GM19452 (cell line): ENCODE data around the gene PLXDC1.

ENCODE experiments used
- ATAC-seq: cut with Tn5 transposase; IDR thresholded peaks from one replicate; pipeline ENCODE4 v1.9.1; 2021; ENCODE audit not compliant: unreplicated experiment

PLXDC1 gene

DNA sequence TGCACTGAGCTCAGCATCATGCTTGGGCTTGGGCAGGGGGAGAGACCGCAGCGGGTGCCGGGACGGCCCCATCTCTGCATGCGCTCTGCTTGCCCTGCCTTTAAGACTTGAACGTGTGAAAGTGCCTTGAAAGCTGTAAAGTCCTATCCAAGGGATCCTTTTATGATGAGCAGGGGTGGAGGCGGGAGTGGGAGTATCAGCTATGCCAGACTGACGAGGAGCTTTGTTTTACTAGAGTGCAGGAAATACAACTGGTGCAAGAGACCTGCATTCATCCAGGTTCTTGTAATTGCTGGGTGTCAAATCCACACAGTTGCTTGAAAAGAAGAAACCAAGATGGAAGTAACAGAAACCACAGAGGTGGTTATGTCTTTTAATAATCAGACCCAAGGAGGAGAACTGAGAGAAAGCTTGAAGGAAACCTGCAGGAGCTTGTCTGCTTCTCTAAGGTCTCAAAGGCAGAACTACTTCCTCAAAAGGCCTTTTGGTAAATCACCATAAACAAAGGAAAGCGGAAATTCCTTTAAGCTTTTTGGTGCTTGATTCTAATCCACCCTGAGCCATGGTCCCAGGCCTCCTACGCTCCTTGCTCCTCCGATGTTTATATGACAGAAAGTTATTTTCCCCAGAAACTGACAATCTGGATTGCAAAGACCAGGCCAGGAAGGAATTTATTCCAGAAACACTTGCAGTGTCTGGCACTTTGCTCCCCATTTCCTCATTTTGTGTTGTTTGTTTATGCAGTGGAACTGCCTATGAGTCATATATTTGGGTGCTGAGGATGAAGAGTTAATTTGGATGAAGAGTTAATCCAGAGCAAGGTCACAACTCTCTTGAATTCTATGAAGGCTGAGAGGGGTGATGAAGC is 132.9 kb downstream of the PLXDC1 start:
- ATAC-seq, result no peak

DNA sequence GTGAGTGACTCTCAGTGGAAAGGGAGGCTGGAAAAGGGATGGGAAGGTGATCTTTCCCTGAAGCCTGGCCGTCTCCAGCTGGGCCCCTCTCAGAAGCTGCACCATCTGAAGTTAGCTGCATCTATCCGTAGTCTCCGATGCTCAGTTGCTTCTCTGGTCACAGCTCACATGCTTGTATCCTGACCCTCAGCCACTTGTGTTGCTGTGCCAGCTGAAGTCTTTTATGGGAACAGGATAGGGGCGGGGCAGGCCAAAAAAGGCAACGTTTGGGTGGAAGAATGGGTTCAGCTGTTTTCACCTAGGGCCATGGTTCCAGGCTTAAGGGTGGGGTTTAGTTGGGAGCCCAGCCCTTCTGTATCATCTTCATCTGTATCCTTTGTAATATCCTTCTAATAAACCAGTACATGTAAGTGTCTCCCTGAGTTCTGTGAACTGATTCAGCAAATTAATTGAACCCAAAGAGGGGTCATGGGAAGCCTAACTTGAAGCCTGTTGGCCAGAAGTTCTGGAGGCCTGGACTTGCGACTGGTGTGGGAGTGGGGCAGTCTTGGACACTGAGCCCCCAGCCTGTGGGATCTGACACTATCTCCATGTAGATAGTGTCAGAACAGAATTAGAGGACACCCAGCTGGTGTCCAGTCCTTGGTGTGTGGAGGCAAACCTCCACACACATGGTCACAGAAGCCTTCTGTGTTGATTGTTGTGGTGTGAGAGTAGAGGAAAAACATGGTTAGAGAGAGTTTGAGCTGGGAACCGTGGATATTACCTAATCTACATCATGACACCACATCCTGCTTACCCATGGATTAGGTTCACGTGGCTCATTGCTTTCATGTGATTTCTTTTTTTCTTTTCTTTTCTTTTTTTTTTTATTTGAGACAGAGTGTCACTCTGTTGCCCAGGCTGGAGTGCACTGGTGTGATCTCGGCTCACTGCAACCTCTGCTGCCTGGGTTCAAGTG is 135.0 kb downstream of the PLXDC1 start:
- no peak for ATAC-seq

DNA sequence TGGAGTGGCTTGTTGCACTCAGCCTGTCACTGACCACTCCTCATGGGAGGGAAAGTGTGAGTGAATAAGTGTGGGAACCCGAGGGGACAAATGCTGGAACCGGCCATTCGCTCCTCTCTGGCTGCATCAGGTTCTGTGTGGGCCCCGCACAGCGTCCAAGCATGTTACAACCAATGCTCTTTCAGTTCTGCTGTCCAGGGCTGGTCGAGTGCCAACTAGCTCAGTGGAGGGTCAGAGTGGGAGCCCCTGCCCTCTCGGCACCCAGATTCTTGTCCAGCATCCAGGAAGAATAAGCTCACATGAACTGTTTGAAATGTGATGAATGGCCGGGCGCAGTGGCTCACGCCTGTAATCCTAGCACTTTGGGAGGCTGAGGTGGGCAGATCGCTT is 135.9 kb downstream of the PLXDC1 start:
- ATAC-seq, result no peak

DNA sequence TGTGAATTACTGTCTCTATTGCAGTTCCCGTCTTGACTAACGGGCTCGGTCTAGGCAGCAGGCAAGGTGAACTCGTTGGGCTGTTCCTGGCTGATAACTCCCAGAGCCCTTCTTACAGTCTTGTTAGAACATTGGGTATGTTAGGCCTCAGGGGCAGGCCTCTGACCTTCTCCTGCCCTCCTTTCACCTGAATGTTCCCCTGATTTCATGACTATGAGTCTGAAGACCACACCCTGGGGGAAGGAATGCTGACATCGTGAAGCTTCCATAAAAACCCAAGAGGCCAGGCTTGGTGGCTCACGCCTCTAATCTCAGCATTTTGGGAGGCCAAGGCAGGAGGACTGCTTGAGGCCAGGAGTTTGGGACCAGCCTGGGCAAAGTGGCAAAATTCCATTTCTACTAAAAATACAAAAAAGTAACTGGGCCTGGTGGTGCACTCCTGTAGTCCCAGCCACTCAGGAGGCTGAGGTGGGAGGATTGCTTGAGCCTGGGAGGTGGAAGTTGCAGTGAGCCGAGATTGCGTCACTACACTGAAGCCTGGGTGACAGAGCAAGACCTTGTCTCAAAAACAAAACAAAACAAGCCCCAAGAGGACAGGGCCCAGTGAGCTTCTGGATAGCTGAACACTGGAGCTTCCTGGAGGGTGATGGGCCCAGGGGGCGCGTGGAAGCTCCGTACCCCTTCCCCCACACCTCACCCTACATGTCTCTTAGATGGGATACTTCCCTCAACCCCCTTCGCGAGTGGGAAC is 136.5 kb downstream of the PLXDC1 start:
- no peak for ATAC-seq

DNA sequence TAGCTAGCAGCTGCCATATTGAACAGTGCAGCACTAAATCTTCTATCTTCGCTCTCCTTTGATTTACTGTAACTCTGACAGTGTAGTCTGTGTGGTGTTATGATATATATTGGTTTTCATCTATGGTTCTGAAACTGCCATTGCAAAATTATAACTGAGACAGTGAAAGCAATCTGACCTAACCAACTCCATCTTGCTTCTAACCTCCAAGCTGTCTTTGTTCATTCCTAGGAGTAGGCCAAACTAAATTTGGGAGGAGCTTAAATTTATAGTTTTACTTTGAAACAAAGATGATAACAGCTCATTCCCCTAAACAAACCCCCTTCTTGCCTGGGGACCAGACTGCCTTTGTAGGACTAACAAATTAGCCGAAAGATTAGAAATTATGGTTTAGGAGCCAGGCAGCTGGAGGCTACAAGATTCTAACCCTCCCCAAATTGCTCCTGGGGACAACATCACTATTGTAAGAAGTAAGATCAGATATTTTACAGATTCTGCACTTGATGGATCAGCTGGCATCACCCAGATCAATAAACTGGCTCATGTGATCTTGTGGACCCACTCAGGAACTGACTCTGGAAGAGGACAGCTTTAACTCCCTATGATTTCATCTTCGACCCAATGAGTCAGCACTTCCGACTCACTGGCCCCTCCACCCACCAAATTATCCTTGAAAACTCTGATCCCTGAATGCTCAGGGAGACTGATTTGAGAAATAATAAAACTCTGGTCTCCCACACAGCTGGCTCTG is 137.2 kb downstream of the PLXDC1 start:
- ATAC-seq, result no peak
